Activated naive CD4-positive, alpha-beta T cell treated with anti-CD3 and anti-CD28 coated beads for 36 hours (primary cell): ENCODE results near the gene HES5. TPM values are rescaled to one million over a fixed set of nuclear protein-coding genes. Genes with fewer than 3 reads are reported as not detected.
A peak's percentile ranks its signal among the peaks of the same experiment; 100 is the strongest.

Source experiments
- CTCF ChIA-PET: fragments of 350-600 bp; sonication (Branson Sonifier 250); formaldehyde crosslinking; loops from one replicate; lab custom pipeline; 2021; ENCODE audit warnings: antibody characterized with exemption; lab: Charles Lee
- DNase-seq: peaks from one replicate; pipeline ENCODE4 v3.0.0-alpha.2; 2020
- H3K27ac Mint-ChIP-seq: one replicate; pipeline ENCODE4 v1.8.0; 2021; ENCODE audit warnings: mild to moderate bottlenecking, mixed read lengths
- H3K27me3 Mint-ChIP-seq: one replicate; pipeline ENCODE4 v1.8.0; 2021; ENCODE audit warnings: low read depth, mixed read lengths
- H3K36me3 Mint-ChIP-seq: one replicate; pipeline ENCODE4 v1.8.0; 2021; ENCODE audit warnings: low read depth, mixed read lengths
- H3K4me1 Mint-ChIP-seq: one replicate; pipeline ENCODE4 v1.8.0; 2021; ENCODE audit warnings: low read depth, mixed read lengths
- H3K4me3 Mint-ChIP-seq: one replicate; pipeline ENCODE4 v1.8.0; 2021; ENCODE audit warnings: mild to moderate bottlenecking, moderate library complexity, mixed read lengths
- H3K9me3 Mint-ChIP-seq: one replicate; pipeline ENCODE4 v1.8.0; 2021; ENCODE audit warnings: mixed read lengths
- intact Hi-C: fragments of 100-400 bp; cut with micrococcal nuclease; formaldehyde crosslinking; loops from one replicate; pipeline ENCODE4 v1.15.1; 2023
- total RNA-seq, 2 experiments: library from RNA; stranded (reverse); gene quantifications; one replicate each; pipeline ENCODE4 v1.2.3, GENCODE V29; 2021

HES5 gene
- total RNA-seq, 2 experiments from 2014 or later: not detected

DNA sequence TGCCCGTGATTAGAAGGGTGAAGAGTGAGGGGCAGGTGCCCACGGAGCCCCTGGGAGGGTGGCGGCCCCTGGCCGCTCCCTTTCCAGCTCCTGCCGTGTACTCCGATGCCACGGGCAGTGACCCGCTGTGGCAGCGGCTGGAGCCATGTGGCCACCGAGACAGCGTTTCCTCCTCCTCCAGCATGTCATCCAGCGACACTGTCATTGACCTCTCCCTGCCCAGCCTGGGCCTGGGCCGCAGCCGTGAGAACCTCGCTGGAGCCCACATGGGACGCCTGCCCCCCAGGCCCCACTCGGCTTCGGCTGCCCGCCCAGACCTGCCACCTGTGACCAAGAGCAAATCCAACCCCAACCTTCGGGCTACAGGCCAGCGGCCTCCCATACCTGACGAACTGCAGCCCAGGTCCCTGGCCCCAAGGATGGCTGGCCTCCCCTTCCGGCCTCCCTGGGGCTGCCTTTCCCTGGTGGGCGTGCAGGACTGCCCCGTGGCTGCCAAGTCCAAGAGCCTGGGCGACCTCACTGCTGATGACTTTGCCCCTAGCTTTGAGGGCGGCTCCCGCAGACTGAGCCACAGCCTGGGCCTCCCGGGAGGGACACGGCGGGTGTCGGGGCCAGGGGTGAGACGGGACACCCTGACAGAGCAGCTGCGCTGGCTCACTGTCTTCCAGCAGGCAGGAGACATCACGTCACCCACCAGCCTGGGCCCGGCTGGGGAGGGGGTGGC is 25.7 kb downstream of the HES5 start:
- H3K36me3 Mint-ChIP-seq: no peaks in the 10 kb centered on the region
- no peak overlapping the region for H3K4me3 Mint-ChIP-seq
- H3K27me3 Mint-ChIP-seq: no peaks in the 10 kb centered on the region
- DNase-seq: no peak
- CTCF ChIA-PET: no interaction called here
- peaks cover 7% of the 10 kb centered on the region for H3K4me1 Mint-ChIP-seq
- intact Hi-C loops: no loop called here
- no peak overlapping the region for H3K27ac Mint-ChIP-seq
- no peaks in the 10 kb centered on the region for H3K9me3 Mint-ChIP-seq

- no peaks in the 10 kb centered on the region for H3K9me3 Mint-ChIP-seq
- no peaks in the 10 kb centered on the region for H3K27me3 Mint-ChIP-seq
- H3K27ac Mint-ChIP-seq: no peak overlapping the region
- intact Hi-C loops: no loop called here
- H3K4me1 Mint-ChIP-seq: peaks cover 10% of the 10 kb centered on the region
- H3K36me3 Mint-ChIP-seq: no peaks in the 10 kb centered on the region
- no peak for DNase-seq
- CTCF ChIA-PET: no interaction called here
- H3K4me3 Mint-ChIP-seq: no peak overlapping the region
Measured at GRCh38 chr1:2503554-2504224, 26.4 kb downstream of the HES5 start.

- DNase-seq: no peak
- Mint-ChIP-seq H3K36me3 (no peaks in the 10 kb centered on the region), H3K27me3 (no peaks in the 10 kb centered on the region), H3K27ac (no peak overlapping the region), H3K9me3 (no peaks in the 10 kb centered on the region), H3K4me3 (no peak overlapping the region), H3K4me1 (peaks cover 10% of the 10 kb centered on the region)
- CTCF ChIA-PET: no interaction called here
- intact Hi-C loops: no loop called here
Measured at GRCh38 chr1:2502661-2503553, 27.2 kb downstream of the HES5 start.

DNA sequence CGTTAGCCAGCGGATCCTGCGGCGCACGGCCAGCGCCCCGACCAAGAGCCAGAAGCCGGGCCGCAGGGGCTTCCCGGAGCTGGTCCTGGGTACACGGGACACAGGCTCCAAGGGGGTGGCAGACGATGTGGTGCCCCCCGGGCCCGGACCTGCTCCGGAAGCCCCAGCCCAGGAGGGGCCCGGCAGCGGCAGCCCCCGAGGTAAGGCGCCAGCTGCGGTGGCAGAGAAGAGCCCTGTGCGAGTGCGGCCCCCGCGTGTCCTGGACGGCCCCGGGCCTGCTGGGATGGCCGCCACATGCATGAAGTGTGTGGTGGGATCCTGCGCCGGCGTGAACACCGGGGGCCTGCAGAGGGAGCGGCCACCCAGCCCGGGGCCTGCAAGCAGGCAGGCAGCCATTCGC is 27.9 kb downstream of the HES5 start:
- intact Hi-C loops: no loop called here
- Mint-ChIP-seq H3K36me3 (no peaks in the 10 kb centered on the region), H3K27ac (no peak overlapping the region), H3K27me3 (no peaks in the 10 kb centered on the region), H3K4me3 (no peak overlapping the region), H3K4me1 (peaks cover 10% of the 10 kb centered on the region), H3K9me3 (no peaks in the 10 kb centered on the region)
- CTCF ChIA-PET: no interaction called here
- no peak for DNase-seq

DNA sequence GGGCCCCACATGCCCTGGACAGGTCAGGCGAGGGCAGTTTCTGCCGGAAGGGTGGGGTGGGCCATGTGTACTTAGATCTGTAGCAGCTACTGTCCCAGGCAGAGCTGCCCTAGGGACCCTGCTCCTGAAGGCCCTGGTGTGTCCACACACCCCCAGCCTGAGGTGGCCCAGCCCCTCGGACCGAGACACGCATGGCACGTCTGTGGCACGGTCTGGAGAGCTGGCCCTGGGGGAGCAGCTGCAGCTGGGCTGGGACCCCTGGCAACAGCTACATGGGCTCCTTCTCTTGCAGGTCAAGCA is 28.3 kb downstream of the HES5 start:
- H3K36me3 Mint-ChIP-seq: no peaks in the 10 kb centered on the region
- H3K9me3 Mint-ChIP-seq: no peaks in the 10 kb centered on the region
- no peaks in the 10 kb centered on the region for H3K27me3 Mint-ChIP-seq
- CTCF ChIA-PET: no interaction called here
- DNase-seq: no peak
- intact Hi-C loops: no loop called here
- H3K27ac Mint-ChIP-seq: no peak overlapping the region
- H3K4me3 Mint-ChIP-seq: no peak overlapping the region
- peaks cover 10% of the 10 kb centered on the region for H3K4me1 Mint-ChIP-seq

GRCh38 chr1:2501041-2501819 is 28.8 kb downstream of the HES5 start:
- no peaks in the 10 kb centered on the region for H3K27me3 Mint-ChIP-seq
- CTCF ChIA-PET: no interaction called here
- no peak overlapping the region for H3K27ac Mint-ChIP-seq
- no peak overlapping the region for H3K4me3 Mint-ChIP-seq
- intact Hi-C loops: no loop called here
- peaks cover 10% of the 10 kb centered on the region for H3K4me1 Mint-ChIP-seq
- H3K9me3 Mint-ChIP-seq: no peaks in the 10 kb centered on the region
- H3K36me3 Mint-ChIP-seq: no peaks in the 10 kb centered on the region
- DNase-seq: no peak

DNA sequence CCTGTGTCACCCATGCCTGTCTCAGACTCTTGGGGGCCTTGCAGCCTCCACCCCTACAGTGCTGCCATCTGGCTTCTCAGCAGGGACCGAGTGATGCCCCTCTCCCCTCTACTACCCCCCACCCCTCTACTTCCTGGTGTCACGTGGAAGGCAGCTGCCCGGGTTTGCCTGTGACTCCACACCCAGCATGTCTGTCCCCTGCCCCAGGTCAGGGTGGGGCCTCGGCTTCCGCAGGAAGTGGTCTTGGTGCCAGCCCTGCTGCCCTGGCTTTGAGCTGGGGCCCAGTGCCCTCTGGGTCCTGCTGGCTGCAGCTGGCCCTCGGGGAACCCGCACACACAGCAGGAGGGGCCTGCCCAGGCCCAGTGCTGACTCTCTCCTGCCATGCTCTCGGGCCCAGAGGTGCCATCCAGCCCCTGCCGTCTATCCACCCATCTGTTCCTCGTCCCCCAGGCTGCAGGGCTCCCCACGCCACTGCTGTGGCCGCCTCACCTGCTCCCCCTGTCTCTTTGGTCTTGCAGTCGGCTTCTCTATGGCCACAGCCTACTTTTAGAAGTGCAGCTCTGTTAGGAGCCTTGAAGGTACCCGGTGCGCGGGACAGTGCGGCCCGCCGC is 30.0 kb downstream of the HES5 start:
- Mint-ChIP-seq H3K36me3 (no peaks in the 10 kb centered on the region), H3K27me3 (no peaks in the 10 kb centered on the region), H3K4me3 (no peak overlapping the region), H3K9me3 (no peaks in the 10 kb centered on the region), H3K27ac (no peak overlapping the region), H3K4me1 (peaks cover 10% of the 10 kb centered on the region)
- CTCF ChIA-PET: no interaction called here
- peak; percentile 29 for DNase-seq
- intact Hi-C loops: no loop called here

DNA sequence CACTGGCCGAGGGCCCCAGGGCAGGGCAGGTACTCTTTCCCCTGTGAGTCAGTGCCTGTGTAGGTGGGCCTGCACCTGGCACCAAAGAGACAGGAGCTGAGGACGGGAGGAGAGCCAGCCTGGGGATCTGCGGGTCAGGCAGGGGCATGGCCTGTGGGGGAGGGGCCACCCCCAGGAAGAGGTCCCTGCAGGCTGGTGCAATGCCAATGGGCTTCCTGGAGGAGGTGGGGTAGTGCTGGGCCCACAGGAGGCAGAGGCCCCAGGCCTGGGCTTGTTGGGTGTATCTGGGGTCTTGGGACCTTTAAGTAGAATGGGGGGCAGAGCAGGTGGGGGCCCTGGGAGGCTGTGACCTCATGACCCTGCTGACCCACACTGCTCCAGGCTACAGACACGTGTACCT is 30.8 kb downstream of the HES5 start:
- intact Hi-C loops: no loop called here
- Mint-ChIP-seq H3K27ac (no peak overlapping the region), H3K27me3 (no peaks in the 10 kb centered on the region), H3K4me3 (no peak overlapping the region), H3K9me3 (no peaks in the 10 kb centered on the region), H3K36me3 (no peaks in the 10 kb centered on the region), H3K4me1 (peaks cover 10% of the 10 kb centered on the region)
- no peak for DNase-seq
- CTCF ChIA-PET: no interaction called here

DNA sequence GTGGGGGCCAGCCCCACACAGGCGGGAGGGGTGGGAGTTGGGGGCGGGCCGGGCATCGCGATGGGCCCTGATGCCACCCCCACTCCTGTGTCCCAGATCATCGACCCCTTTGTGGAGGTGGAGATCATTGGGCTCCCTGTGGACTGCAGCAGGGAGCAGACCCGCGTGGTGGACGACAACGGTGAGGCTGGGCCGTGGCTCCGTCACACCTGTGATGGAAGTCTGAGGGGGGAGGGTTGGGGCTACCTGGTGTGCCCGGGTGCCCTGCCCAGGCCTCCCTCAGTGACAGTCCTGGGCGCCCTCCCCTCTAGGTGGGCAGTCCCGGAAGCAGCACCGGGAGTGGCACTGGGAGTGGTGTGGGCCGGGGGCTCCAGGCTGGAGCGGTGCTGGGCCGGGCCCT is 31.4 kb downstream of the HES5 start:
- Mint-ChIP-seq H3K27ac (no peak overlapping the region), H3K4me3 (no peak overlapping the region), H3K27me3 (no peaks in the 10 kb centered on the region), H3K9me3 (no peaks in the 10 kb centered on the region), H3K36me3 (no peaks in the 10 kb centered on the region), H3K4me1 (peaks cover 17% of the 10 kb centered on the region)
- intact Hi-C loops: no loop called here
- CTCF ChIA-PET: no interaction called here
- DNase-seq: no peak

- CTCF ChIA-PET: no interaction called here
Measured at GRCh38 chr1:2497891-2498290, 32.2 kb downstream of the HES5 start.

DNA sequence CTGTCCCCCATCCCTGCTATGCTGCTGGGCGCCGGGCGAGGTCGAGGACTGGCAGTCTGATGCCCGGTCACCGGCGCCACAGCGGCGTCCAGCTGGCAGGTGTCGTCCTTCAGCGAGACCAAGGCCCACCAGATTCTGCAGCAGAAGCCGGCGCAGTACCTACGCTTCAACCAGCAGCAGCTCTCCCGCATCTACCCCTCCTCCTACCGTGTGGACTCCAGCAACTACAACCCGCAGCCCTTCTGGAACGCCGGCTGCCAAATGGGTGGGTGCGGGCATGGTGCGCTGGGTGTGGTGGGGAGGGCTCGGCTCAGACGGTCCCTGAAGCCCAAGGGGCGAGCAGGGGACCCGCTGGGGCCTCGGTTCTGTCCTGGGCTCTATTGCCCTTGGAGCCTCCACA is 33.3 kb downstream of the HES5 start:
- no peaks in the 10 kb centered on the region for H3K36me3 Mint-ChIP-seq
- no peak for DNase-seq
- H3K4me1 Mint-ChIP-seq: peaks cover 20% of the 10 kb centered on the region
- H3K27me3 Mint-ChIP-seq: no peaks in the 10 kb centered on the region
- no peak overlapping the region for H3K4me3 Mint-ChIP-seq
- intact Hi-C loops: no loop called here
- H3K9me3 Mint-ChIP-seq: no peaks in the 10 kb centered on the region
- no peak overlapping the region for H3K27ac Mint-ChIP-seq
- CTCF ChIA-PET: no interaction called here

More at GRCh38 chr1:2497891-2498290, 32.2 kb downstream of the HES5 start:
- Mint-ChIP-seq H3K9me3 (no peaks in the 10 kb centered on the region), H3K4me3 (no peak overlapping the region), H3K36me3 (no peaks in the 10 kb centered on the region), H3K27ac (no peak overlapping the region), H3K4me1 (peaks cover 20% of the 10 kb centered on the region), H3K27me3 (no peaks in the 10 kb centered on the region)
- intact Hi-C loops: no loop called here
- no peak for DNase-seq

DNA sequence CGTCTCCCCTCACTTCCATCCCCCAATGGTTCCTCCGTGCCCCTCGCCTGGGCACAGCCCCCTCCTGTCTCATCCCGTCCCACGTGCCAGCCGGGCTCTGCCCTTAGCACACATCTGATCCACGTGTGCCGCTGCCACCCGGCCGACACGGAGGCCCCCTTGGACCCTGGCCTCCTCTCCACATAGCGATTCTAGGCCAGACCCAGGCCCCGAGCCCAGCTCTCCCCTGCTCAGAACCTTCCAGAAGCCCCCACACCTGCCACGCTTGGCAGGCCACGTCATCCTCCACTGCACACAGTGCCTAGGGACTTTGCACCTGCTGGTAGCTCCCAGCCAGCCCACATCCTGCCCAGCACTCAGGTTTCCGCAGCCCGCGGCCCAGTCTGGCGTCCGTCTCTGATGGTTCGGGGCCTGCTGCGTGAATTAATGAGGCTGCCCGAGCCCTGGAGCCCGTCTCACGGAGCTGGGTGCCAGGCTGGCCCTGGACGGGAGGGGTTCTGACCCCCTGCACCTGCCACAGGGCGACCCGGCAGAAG is 33.9 kb downstream of the HES5 start:
- peak; percentile 15 for DNase-seq
- H3K4me1 Mint-ChIP-seq: peaks cover 20% of the 10 kb centered on the region
- intact Hi-C loops: no loop called here
- H3K9me3 Mint-ChIP-seq: no peaks in the 10 kb centered on the region
- no peak overlapping the region for H3K27ac Mint-ChIP-seq
- no peaks in the 10 kb centered on the region for H3K27me3 Mint-ChIP-seq
- no peak overlapping the region for H3K4me3 Mint-ChIP-seq
- no peaks in the 10 kb centered on the region for H3K36me3 Mint-ChIP-seq
- CTCF ChIA-PET: no interaction called here
